ENCODE results near the gene SMAGP.
"Not testable (repeated sequence)": the region's sequence is repeated elsewhere in the genome, so short reads cannot be mapped to it uniquely, and the experiment has no call there.

The SMAGP gene

DNA sequence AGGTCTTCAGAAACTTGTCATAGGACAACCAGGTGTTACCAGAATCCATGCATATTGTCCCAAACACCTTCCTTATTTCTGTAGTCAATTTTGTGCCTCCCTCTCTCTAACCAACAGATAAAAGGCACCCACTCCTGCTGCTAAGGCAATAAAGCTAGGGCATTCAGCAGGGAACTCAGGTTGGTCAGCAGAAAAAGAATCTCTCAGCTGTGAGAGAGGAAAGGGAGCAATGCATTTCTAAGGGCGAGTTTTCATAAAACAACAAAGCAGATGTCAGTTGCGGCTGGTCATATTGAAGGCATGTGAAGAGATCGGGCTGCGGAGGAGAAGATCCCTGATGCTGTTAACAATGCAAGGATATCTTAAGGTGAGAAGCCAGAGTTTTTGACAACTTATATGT lies 45.0 kb downstream of the SMAGP start:
- no peak for DNase-seq (ENCODE audit: low spot score)

DNA sequence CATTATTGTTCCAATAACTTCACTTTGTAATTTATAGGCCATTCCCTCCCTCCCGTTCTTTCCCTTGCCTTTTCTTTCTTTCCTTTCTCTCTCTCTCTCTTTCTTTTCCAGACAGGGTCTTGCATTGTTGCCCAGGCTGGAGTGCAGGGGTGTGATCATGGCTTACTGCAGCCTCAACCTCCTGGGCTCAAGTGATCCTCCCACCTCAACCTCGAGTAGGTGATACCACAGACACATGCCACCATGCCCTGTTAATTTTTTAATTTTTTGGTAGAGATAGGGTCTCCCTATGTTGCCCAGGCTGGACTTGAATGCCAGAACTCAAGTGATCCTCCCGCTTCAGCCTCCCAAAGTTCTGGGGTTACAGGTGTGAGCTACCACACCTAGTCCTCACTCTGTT lies 45.6 kb downstream of the SMAGP start:
- DNase-seq (ENCODE audit: low spot score): no peak

DNA sequence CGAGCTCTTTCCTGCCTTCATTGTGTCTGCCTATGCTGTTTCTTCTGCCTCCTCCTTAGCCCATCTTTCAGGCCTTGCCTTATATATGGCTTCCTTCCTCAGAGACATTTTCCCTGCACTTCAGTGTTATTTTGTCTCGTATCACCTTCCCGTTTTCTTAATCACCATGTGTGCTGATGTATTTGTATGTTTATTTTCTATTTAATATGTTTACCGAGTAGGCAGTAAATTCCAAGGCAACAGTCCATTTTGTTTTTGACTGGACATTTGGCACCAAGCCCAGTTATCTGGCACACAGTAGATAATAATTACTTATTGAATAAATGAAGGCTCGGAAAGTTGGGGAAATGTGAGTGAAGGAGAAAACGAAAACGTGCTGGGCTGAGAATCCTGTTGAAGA lies 47.8 kb downstream of the SMAGP start:
- DNase-seq (ENCODE audit: low spot score): peak; percentile 53

DNA sequence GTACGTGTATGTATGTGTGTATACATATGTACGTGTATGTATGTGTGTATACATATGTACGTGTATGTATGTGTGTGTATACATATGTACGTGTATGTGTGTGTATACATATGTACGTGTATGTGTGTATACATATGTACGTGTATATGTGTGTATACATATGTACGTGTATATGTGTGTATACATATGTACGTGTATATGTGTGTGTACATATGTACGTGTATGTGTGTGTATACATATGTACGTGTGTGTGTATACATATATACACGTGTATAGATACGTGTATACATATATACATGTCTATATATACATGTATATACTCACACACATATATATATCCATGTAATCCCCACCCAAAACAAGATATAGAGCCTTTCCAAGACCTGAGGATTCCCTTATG lies 50.4 kb downstream of the SMAGP start:
- not testable (repeated sequence) for DNase-seq (ENCODE audit: low spot score)

DNA sequence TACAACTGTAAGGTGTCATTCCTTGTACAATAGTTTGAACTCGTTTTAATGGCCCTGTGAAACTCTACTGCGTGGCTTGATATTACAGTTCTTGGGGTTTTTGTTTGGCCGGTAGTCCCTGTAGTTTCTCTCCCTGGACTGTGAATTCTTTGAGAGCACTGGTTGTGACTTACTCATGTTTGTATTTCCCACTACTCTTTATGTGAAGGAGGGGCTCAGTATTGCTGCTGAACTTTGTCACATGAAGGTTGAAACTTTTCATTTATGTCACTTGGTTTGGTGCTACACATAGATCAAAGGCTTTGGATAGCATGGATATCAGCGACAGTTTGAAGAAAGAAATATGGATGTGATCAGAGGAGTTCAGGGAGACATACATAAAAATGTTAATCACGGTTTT lies 50.9 kb downstream of the SMAGP start:
- DNase-seq (ENCODE audit: low spot score): no peak

DNA sequence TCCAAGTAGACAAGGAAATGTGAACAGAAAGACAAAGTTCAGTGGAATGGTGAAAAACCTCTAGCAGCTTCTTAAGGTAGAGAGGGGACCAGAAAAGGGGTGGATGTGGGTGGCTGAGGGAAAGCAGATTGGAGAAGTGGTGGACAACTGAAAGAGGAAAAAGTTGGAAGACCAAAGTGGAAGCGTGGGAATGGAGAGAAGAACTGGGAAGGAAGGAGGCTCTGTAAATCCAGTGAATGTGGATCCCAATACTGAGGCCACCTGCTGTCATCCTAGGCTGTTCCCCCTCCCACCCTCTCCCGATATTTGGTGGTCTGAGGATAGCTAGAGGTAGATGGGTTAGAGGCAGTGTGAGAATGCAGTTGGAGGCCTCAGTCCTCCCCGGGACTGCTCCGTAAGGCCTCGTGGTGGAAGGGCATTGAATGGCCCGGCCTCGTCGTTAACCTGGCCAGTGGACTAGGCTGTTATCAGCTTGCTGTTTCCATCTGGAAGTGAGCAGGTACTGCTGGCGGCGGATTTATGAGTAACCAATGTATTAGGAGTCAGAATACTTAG lies 51.5 kb downstream of the SMAGP start:
- DNase-seq (ENCODE audit: low spot score): peak; percentile 61

DNA sequence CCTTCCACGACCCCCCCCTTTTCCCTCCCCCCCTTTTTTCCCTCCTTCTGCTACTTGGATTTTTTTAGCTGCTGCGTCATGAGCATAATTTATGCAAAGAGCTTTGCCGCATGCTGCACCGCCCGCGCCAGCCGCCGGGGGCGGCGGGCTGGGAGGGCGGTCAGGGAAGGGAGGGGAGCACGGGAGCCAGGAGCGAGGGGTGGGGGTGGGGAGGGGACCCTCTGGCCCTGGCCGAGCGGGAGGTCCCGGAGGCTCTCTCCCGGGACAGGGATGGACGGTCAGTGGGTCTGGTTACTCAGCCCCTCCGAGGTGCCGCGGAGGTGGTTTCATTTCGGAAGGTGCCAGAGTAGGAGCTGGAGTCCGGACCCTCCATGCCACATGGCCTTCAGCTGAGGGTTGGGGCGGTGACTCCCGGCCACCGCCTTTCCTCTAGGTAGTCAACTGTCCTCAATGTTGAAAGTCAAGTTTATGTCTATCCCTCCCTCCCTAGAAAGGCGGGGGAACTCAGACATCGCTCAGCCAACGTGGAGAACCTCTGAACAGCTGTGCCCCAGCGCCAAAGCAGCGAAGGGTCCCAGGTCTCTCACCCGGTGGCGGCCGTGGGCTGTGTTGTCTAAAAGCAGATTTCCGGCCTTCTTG lies 52.1 kb downstream of the SMAGP start, which contains the start of gene POU6F1:
TSS of gene POU6F1 (minus strand) at position 95 of the 639 bp plus-strand sequence. CDS start 11,226 bp downstream, outside the sequence.
- peak; percentile 87 for DNase-seq (ENCODE audit: low spot score)

DNA sequence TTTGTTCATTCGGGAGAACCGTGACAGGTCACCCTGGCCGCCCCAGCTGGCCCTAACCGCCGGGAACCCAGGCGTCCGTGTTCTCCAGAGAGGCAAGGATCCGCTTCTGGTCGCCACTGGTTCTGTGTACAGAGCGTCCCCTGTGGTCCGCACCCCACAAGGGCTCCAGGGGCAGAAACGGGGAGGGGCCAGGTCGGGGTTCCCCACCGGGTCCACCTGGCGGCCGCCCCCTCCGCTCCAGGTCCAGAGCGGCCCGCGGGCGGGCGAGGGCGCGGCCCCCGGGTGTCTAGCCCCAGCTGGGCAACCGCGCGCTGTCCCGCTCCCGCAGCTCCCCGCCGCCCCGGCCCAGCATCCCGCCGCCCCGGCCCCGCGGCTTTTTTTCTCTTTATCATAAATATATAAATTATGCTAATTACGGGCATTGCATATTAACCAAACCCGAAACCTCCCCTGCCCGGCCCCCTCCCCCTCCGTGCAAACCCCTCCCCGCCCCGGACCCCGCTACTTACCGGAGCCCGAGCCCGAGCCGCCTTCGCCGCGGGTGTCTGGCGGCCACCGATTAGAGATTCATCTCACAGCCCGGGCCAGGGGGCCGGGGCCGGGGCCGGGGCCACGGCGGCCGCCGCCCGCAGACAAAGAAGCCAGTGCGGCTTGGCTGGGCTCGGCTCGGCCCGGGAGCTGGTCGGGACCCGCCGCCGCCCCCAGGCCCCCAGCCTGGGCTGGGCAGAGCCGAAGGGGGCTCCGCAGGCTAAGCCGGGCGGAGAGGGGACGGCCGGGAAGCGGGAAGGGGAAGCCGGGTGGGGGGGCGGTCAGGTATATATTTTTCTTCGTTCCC lies 52.9 kb downstream of the SMAGP start:
- peak; percentile 34 for DNase-seq (ENCODE audit: low spot score)

DNA sequence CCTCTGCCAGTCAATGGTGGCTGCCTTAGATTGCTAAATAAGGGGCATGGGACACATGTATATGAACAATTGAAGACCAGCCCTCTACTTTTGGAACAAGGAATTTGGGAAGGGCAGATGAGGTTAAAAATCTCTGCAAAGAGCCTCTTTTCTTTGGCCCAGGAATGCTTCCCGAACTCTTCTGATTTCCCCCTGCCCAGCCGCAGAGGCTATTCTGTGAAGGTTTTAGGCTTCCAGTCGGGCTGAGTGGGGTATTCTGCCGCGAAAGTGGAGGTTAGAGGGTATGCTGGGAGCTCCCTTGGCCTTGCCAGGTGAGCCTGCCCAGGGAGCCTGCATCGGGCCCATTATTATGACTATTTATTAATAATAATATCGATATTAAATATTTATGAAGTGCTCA lies 53.6 kb downstream of the SMAGP start:
- no peak for DNase-seq (ENCODE audit: low spot score)

DNA sequence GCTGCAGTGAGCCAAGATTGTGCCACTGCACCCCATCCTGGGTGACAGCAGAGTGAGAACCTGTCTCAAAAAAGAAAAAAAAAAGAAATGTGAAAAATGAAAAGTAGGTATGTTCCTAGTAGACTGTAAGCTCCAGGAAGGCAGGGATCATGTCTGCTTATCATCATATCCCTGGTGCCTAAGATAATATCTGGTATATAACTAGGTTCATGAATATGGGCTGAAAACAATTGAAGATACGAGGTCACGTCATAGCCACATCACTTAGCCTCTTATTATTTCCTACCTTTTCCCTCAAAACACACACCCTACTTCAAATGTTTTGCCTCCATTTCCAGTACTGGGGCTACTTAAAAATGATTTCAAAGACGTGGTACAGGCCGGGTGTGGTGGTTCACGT lies 55.3 kb downstream of the SMAGP start:
- no peak for DNase-seq (ENCODE audit: low spot score)

DNA sequence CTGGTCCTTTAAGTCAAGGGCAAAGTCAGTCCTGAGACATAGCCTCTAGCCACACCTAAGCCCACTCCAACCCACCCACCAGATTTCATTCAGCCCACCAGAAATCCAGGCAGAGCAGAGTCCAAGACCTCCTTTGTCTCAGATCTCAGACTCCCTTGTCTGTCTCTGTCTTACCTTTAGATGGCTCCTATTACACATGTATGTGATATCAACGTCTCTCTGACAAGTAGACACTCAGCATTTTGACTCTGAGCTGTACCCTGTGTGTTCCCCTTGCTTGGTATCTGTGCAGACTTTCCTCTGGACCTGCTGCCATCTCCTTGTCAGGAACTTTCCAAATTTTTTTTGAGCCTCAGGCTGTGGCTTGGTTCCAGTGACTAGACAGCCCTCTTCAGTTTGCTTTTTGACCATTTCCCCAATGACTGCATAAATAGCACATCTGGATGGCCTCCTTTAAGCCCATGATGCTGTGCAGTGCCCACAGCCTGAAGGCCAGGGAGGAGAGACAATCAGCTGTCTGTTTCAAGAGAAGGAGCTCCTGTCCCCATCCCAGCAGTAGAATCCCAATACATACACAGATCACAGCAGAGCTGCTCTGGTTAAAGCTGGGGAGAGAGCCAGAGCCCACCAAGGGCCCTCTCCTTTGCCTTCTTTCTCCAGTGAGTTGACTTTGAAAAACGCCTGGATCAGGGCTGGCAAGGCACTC lies 59.4 kb downstream of the SMAGP start:
- DNase-seq (ENCODE audit: low spot score): no peak

DNA sequence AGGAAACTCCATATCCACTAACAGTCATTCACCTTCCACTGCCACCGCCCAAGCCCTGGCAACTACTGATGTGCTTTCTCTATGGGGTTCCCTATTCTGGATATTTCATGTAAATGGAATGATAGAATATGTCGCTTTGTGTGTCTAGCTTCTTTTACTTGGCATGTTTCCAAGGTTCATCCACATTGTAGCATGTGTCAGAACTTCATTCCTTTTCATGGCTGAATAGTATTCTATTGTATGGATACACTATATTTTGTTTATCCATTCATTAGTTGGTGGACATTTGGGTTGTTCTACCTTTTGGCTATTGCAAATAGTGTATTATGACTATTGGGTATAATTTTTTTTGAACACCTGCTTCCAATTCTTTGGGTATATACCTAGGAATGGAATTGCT lies 61.0 kb downstream of the SMAGP start:
- DNase-seq (ENCODE audit: low spot score): no peak

DNA sequence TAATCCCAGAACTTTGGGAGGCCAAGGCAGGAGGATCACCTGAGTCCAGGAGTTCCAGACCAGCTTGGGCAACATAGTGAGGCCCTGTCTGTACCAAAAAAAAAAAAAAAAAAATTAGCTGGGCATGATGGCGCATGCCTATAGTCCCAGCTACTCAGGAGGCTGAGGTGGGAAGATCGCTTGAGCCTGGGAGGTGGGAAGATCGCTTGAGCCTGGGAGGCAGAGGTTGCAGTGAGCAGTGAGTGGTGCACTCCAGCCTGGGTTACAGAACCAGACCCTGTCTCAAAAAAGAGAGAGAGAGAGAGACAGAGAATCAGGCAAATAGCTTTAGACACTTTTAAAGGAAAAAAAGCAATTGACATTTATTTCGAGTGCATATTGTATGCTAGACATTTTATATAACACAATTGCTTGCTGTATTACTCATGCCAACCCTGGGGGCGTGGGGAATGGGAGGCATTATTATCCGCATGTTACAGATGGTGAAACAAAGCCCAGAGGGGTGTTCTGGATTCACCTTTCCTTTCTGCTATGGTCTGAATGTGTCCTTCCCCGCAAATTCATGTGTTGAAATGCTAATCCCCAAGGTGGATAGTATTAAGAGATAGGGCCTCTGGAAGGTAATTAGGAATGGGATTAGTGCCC lies 62.1 kb downstream of the SMAGP start:
- DNase-seq (ENCODE audit: low spot score): no peak

DNA sequence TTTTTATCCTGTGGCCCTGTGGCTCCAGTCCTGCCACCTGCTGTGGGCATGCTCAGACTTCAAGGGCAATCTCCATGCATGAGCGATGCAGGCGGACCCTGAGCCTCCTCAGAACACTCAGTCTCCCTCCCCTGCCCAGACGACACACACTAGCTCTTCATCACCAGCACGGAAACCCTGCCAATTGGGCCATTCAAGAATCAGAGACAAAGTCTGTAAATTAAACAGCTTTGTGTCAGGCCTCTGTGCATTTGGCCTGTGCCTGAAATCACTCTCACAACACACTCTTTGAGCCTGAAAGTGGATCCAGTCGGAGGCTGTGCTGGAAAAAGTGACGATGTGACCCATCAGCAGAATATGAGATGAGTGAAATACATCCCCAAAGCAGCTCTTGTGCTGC lies 64.9 kb downstream of the SMAGP start:
- no peak for DNase-seq (ENCODE audit: low spot score)

DNA sequence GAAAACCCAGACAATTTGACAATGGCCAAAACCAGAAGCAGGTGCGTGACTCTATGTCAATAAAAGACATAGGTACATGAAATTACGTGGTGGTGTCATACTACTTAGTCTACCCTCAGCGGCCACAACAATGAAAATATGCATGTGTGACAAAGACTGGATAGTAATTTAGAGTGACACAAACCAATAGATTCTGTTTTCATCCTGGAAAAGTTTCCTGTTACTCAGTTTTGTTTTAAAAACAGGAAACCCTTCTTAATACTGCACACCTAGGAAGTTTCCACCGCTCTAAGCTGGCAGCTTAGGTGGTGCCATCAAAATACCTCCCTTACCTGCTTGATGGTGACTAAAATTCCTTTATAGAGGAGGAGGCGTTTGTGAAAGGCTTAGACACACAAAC lies 67.5 kb downstream of the SMAGP start:
- no peak for DNase-seq (ENCODE audit: low spot score)

DNA sequence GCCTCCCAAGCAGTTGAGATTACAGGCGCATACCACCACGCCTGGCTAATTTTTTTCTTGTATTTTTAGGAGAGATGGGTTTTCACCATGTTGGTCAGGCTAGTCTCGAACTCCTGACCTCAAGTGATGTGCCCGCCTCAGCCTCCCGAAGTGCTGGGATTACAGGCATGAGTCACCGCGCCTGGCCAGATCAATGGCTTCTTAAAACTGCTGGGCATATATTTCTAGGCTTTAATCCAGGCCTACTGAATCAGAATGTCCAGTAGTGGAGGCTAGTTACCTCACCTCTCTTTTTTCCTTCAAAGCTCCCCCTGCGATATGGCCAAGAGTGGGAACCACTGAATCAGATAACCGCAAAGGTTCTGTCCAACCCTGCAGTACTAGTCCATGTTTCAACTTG lies 69.4 kb downstream of the SMAGP start:
- no peak for DNase-seq (ENCODE audit: low spot score)

DNA sequence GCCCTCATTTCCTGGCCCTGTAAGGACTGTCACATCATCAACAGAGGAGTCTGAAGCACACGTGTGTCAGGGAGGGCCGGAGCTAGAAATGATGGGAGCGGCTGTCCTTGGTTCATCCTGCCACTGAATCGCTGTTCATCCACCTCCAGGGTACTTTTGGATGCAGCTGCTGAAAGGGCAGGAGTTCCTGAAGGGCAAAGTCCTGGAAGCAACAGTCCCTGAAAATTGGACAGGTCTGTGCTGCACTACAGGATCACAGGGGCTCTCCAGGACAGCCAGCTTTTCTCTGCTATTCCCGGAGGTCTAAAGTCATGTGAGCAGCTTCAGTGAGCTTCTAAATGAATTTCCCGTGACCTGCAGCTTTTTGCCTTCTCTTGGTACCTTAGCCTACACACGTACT lies 70.1 kb downstream of the SMAGP start:
- no peak for DNase-seq (ENCODE audit: low spot score)

DNA sequence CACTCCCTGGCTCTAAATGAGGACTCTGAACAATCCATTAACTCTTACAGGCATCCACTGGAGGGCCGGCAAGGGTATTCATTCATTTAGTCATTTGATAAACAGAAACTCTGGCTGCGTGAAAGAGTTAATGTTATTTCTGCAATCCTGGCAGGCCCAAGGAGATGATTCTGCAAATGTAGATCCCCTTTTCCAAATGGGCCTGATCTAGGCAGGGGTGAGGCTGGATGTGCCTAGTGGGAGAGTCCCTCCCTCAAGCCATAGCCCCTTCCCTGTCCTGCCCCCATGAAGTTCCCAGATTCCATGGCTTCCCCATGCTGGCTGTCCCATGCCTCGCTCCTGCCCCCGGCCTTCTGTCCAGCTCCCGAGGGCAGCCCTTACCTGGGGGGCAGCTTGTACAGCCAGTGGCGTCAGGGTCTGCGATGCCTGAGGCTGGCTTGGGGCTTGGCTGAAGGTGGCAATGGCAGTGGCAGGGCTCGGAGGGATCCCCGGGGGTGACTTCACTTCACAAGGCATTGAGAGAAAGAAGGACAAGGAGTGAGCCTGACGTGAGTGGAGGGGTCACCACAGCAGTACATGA lies 70.8 kb downstream of the SMAGP start:
- DNase-seq (ENCODE audit: low spot score): no peak

DNA sequence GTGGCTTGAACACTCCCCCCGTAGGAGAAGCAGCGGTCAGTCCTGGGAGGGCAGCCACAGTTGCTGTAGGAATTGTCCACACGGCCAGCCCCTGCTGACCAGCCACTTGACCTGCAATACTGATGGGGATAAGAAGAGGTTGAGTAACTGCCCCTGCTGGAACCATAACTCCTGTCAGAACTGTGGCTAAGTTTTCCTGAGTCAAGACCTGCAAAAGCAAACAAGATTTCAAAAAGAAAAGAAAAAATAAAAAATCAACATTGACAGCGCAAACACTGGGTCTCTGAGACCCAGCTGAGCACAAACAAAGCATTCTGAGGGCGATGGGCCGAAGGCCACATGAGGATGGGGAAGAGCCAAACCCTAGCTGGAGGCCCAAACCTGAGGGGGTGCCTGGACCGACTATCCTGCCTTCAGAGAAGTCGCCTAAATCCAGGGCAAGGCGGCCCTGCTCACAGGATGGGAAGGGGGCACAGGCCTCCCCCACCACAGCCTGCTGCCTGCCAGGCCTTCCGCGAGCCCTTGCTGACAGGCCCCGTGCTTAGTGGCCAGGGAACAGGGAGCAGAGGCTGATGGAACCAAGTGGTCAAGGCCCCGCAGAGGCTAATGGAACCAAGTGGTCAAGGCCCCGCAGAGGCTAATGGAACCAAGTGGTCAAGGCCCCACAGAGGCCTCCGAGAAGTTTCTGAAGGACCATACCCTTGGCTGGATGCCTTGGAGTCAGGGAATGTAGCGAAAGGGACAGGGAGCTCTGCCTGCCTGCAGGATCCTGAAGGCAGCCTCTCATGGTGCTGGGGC lies 71.4 kb downstream of the SMAGP start:
- no peak for DNase-seq (ENCODE audit: low spot score)

DNA sequence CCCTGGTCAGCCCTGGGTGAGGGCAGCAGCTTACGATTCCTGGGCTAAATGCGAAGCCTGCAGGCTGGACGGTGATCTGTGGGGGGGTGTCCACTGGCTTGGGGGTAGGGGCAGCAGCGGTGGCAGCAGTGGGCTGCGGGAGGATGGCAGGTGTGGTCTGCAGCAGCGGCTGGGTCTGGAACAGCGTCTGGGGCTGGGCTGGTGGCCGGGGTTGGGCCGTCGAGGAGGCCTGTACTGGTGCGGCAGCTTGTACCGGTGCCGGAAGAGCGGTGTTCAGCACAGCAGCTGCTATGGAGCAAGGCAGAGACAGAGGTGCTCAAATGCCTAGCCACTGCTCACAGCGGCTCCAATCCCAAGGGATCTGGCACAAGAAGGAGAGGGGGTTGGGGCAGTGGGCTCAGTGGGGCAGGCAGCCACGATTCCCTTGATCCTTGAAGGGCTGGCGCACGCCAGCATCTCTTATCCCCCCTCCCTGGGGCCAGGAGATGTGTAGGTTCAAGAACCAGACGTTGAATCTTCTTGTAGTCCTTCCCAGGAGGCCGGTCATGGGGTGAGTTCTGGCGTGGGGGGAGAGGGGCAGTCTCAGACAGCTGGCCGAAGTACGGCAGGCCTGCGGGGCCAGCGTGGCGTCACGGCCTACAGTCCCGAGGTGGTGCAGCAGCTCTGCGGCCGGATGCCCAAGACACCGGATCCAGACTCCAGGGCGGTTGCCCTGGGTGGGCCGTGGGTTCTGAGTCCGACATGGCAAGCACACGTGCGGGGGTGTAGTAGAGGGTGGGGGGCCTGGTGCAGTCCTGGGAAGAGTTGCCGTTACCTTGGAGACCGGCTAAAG lies 72.3 kb downstream of the SMAGP start:
- DNase-seq (ENCODE audit: low spot score): no peak

Measured in LoVo (cell line).